ENCODE measurements around the gene LHFPL5.

Gene LHFPL5

GRCh38 chr6:35831257-35832007 is 26.3 kb downstream of the LHFPL5 start:
- H3K4me1 ChIP-seq (ENCODE audit: control insufficient read depth, insufficient read depth, low read length): no peaks in the 10 kb centered on the region
- H3K4me3 ChIP-seq (ENCODE audit: low read depth, low read length): no peak overlapping the region
- no peak overlapping the region for H3K9ac ChIP-seq (ENCODE audit: low read depth, low read length)
- H3K27me3 ChIP-seq (ENCODE audit: control insufficient read depth, insufficient read depth, low read length): no peaks in the 10 kb centered on the region
- H3K36me3 ChIP-seq (ENCODE audit: control insufficient read depth, insufficient read depth, low read length): peaks cover 12% of the 10 kb centered on the region
- no peaks in the 10 kb centered on the region for H3K9me3 ChIP-seq (ENCODE audit: control insufficient read depth, insufficient read depth, low read length)

GRCh38 chr6:35833536-35833935 is 28.4 kb downstream of the LHFPL5 start:
- peaks cover 21% of the 10 kb centered on the region for H3K36me3 ChIP-seq (ENCODE audit: control insufficient read depth, insufficient read depth, low read length)
- no peak overlapping the region for H3K4me3 ChIP-seq (ENCODE audit: low read depth, low read length)
- no peaks in the 10 kb centered on the region for H3K4me1 ChIP-seq (ENCODE audit: control insufficient read depth, insufficient read depth, low read length)
- no peaks in the 10 kb centered on the region for H3K27me3 ChIP-seq (ENCODE audit: control insufficient read depth, insufficient read depth, low read length)
- no peak overlapping the region for H3K9ac ChIP-seq (ENCODE audit: low read depth, low read length)
- H3K9me3 ChIP-seq (ENCODE audit: control insufficient read depth, insufficient read depth, low read length): no peaks in the 10 kb centered on the region

GRCh38 chr6:35839019-35839418 is 33.9 kb downstream of the LHFPL5 start:
- Histone ChIP-seq H3K4me3 (ENCODE audit: low read depth, low read length) (no peak overlapping the region), H3K4me1 (ENCODE audit: control insufficient read depth, insufficient read depth, low read length) (no peaks in the 10 kb centered on the region), H3K9me3 (ENCODE audit: control insufficient read depth, insufficient read depth, low read length) (no peaks in the 10 kb centered on the region), H3K9ac (ENCODE audit: low read depth, low read length) (no peak overlapping the region), H3K36me3 (ENCODE audit: control insufficient read depth, insufficient read depth, low read length) (peaks cover 18% of the 10 kb centered on the region), H3K27me3 (ENCODE audit: control insufficient read depth, insufficient read depth, low read length) (no peaks in the 10 kb centered on the region)

GRCh38 chr6:35842381-35842780 is 37.2 kb downstream of the LHFPL5 start:
- Histone ChIP-seq H3K27me3 (ENCODE audit: control insufficient read depth, insufficient read depth, low read length) (no peaks in the 10 kb centered on the region), H3K4me1 (ENCODE audit: control insufficient read depth, insufficient read depth, low read length) (no peaks in the 10 kb centered on the region), H3K36me3 (ENCODE audit: control insufficient read depth, insufficient read depth, low read length) (peaks cover 9% of the 10 kb centered on the region)

GRCh38 chr6:35844290-35844689 is 39.1 kb downstream of the LHFPL5 start:
- Histone ChIP-seq H3K36me3 (ENCODE audit: control insufficient read depth, insufficient read depth, low read length) (no peaks in the 10 kb centered on the region), H3K4me1 (ENCODE audit: control insufficient read depth, insufficient read depth, low read length) (no peaks in the 10 kb centered on the region), H3K9me3 (ENCODE audit: control insufficient read depth, insufficient read depth, low read length) (no peaks in the 10 kb centered on the region), H3K27me3 (ENCODE audit: control insufficient read depth, insufficient read depth, low read length) (no peaks in the 10 kb centered on the region), H3K4me3 (ENCODE audit: low read depth, low read length) (no peak overlapping the region), H3K9ac (ENCODE audit: low read depth, low read length) (no peak overlapping the region)

More at GRCh38 chr6:35842381-35842780, 37.2 kb downstream of the LHFPL5 start:
- no peak overlapping the region for H3K4me3 ChIP-seq (ENCODE audit: low read depth, low read length)
- H3K9me3 ChIP-seq (ENCODE audit: control insufficient read depth, insufficient read depth, low read length): no peaks in the 10 kb centered on the region
- H3K9ac ChIP-seq (ENCODE audit: low read depth, low read length): no peak overlapping the region

- no peaks in the 10 kb centered on the region for H3K4me1 ChIP-seq (ENCODE audit: control insufficient read depth, insufficient read depth, low read length)
- no peaks in the 10 kb centered on the region for H3K36me3 ChIP-seq (ENCODE audit: control insufficient read depth, insufficient read depth, low read length)
Measured at GRCh38 chr6:35850208-35850607, 45.1 kb downstream of the LHFPL5 start.

GRCh38 chr6:35852994-35853393 is 47.8 kb downstream of the LHFPL5 start:
- no peaks in the 10 kb centered on the region for H3K36me3 ChIP-seq (ENCODE audit: control insufficient read depth, insufficient read depth, low read length)
- H3K9me3 ChIP-seq (ENCODE audit: control insufficient read depth, insufficient read depth, low read length): no peaks in the 10 kb centered on the region
- H3K27me3 ChIP-seq (ENCODE audit: control insufficient read depth, insufficient read depth, low read length): no peaks in the 10 kb centered on the region
- H3K4me3 ChIP-seq (ENCODE audit: low read depth, low read length): no peak overlapping the region
- no peak overlapping the region for H3K9ac ChIP-seq (ENCODE audit: low read depth, low read length)
- no peaks in the 10 kb centered on the region for H3K4me1 ChIP-seq (ENCODE audit: control insufficient read depth, insufficient read depth, low read length)

More at GRCh38 chr6:35850208-35850607, 45.1 kb downstream of the LHFPL5 start:
- Histone ChIP-seq H3K9ac (ENCODE audit: low read depth, low read length) (no peak overlapping the region), H3K4me3 (ENCODE audit: low read depth, low read length) (no peak overlapping the region), H3K9me3 (ENCODE audit: control insufficient read depth, insufficient read depth, low read length) (no peaks in the 10 kb centered on the region), H3K27me3 (ENCODE audit: control insufficient read depth, insufficient read depth, low read length) (no peaks in the 10 kb centered on the region)

- Histone ChIP-seq H3K9ac (ENCODE audit: low read depth, low read length) (no peak overlapping the region), H3K27me3 (ENCODE audit: control insufficient read depth, insufficient read depth, low read length) (no peaks in the 10 kb centered on the region), H3K36me3 (ENCODE audit: control insufficient read depth, insufficient read depth, low read length) (peaks cover 1% of the 10 kb centered on the region), H3K9me3 (ENCODE audit: control insufficient read depth, insufficient read depth, low read length) (no peaks in the 10 kb centered on the region), H3K4me1 (ENCODE audit: control insufficient read depth, insufficient read depth, low read length) (peaks cover 4% of the 10 kb centered on the region), H3K4me3 (ENCODE audit: low read depth, low read length) (no peak overlapping the region)
Measured at GRCh38 chr6:35856250-35856649, 51.1 kb downstream of the LHFPL5 start.

GRCh38 chr6:35857853-35858252 is 52.7 kb downstream of the LHFPL5 start:
- H3K36me3 ChIP-seq (ENCODE audit: control insufficient read depth, insufficient read depth, low read length): peaks cover 5% of the 10 kb centered on the region
- no peak overlapping the region for H3K9ac ChIP-seq (ENCODE audit: low read depth, low read length)
- H3K4me1 ChIP-seq (ENCODE audit: control insufficient read depth, insufficient read depth, low read length): peaks cover 4% of the 10 kb centered on the region
- H3K4me3 ChIP-seq (ENCODE audit: low read depth, low read length): no peak overlapping the region
- no peaks in the 10 kb centered on the region for H3K9me3 ChIP-seq (ENCODE audit: control insufficient read depth, insufficient read depth, low read length)
- H3K27me3 ChIP-seq (ENCODE audit: control insufficient read depth, insufficient read depth, low read length): no peaks in the 10 kb centered on the region

GRCh38 chr6:35859367-35859766 is 54.2 kb downstream of the LHFPL5 start:
- no peak overlapping the region for H3K4me3 ChIP-seq (ENCODE audit: low read depth, low read length)
- H3K9ac ChIP-seq (ENCODE audit: low read depth, low read length): no peak overlapping the region
- H3K4me1 ChIP-seq (ENCODE audit: control insufficient read depth, insufficient read depth, low read length): peaks cover 4% of the 10 kb centered on the region
- H3K36me3 ChIP-seq (ENCODE audit: control insufficient read depth, insufficient read depth, low read length): peaks cover 5% of the 10 kb centered on the region
- H3K9me3 ChIP-seq (ENCODE audit: control insufficient read depth, insufficient read depth, low read length): no peaks in the 10 kb centered on the region
- no peaks in the 10 kb centered on the region for H3K27me3 ChIP-seq (ENCODE audit: control insufficient read depth, insufficient read depth, low read length)
